HG03520 (cell line): ENCODE measurements around the gene GYPB.
"Not testable (repeated sequence)": the region's sequence is repeated elsewhere in the genome, so short reads cannot be mapped to it uniquely, and the experiment has no call there.

Source experiments
- ATAC-seq: cut with Tn5 transposase; IDR thresholded peaks from one replicate; pipeline ENCODE4 v1.9.1; 2021; ENCODE audit warnings: mild to moderate bottlenecking, moderate library complexity; ENCODE audit not compliant: unreplicated experiment

The GYPB gene

DNA sequence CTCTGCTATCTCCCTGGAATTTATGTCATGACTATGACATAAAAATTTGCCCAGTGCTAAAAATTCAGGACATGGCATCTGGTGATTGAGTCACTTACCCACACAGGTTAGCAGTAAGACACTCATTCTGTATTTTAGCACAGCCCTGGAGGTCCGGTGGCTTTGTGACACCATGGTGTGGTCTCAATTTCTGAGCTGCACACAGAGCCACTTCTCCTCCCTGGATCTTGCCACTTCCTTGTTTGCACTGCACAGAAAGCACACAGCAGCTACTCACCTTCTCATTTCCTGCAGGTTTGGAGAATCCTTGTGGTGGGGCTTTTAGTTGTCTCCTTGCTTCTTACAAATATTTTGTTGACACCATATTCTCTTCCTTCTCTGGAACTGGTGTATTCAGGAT lies 69.0 kb downstream of the GYPB start:
- not testable (repeated sequence) for ATAC-seq

DNA sequence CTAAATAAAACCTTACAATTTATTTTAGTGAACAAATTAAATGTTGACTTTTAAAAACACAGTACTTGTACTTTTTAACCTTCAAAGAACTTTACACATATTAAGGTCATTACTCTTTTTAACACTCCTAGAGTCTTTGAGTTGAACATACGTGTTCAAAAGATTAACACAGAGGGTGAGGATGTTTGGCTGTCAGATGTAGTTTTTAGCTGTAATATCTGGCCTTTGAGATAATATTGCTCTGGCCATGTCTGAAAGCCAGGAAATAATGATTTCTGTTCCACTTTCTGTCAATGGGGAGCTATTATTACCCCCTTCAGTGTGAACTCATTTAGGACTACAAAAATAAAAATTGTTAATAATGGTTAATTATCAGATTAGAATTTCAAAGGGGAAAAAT lies 71.7 kb downstream of the GYPB start:
- ATAC-seq: not testable (repeated sequence)
